Astrocyte (in vitro differentiated cells and primary cell): Measurements from ENCODE around the gene FAM163A. TPM values are rescaled to one million over a fixed set of nuclear protein-coding genes. Genes with fewer than 3 reads are reported as not detected.

ENCODE experiments used
- DNase-seq: peaks from one replicate; pipeline ENCODE4 v3.0.0-alpha.2; 2010; ENCODE audit warnings: low read depth
- FAIRE-seq: peaks from 2 replicates; lab custom pipeline; 2011; peaks lifted over from hg19 to GRCh38; lab: Jason Lieb, UNC
- H2AFZ ChIP-seq: 2 replicates; pipeline ENCODE4 v1.6.0; 2012; ENCODE audit warnings: low read depth, low read length, inconsistent platforms
- H3K27ac ChIP-seq: 2 replicates; pipeline ENCODE4 v1.5.1; 2011; ENCODE audit warnings: low read depth, low read length, inconsistent platforms
- H3K27me3 ChIP-seq: 2 replicates; pipeline ENCODE4 v1.6.0; 2011; ENCODE audit warnings: low read length, inconsistent platforms; ENCODE audit not compliant: insufficient read depth
- H3K36me3 ChIP-seq: 2 replicates; pipeline ENCODE4 v1.5.1; 2011; ENCODE audit warnings: low read length, inconsistent platforms; ENCODE audit not compliant: insufficient read depth
- H3K4me1 ChIP-seq: 2 replicates; pipeline ENCODE4 v1.5.1; 2011; ENCODE audit warnings: low read length, inconsistent platforms; ENCODE audit not compliant: insufficient read depth
- H3K4me2 ChIP-seq: 2 replicates; pipeline ENCODE4 v1.6.0; 2012; ENCODE audit warnings: low read length, inconsistent platforms
- H3K4me3 ChIP-seq: 2 replicates; pipeline ENCODE4 v1.5.1; 2011; ENCODE audit warnings: low read depth, mild to moderate bottlenecking, low read length, inconsistent platforms; ENCODE audit not compliant: insufficient read depth
- H3K79me2 ChIP-seq: 2 replicates; pipeline ENCODE4 v1.6.0; 2012; ENCODE audit warnings: mild to moderate bottlenecking, low read length, inconsistent platforms; ENCODE audit not compliant: insufficient read depth
- H3K9ac ChIP-seq: 2 replicates; pipeline ENCODE4 v1.6.0; 2012; ENCODE audit warnings: mild to moderate bottlenecking, low read length, inconsistent platforms
- H3K9me3 ChIP-seq: 2 replicates; pipeline ENCODE4 v1.5.1; 2012; ENCODE audit warnings: low read depth, mild to moderate bottlenecking, low read length, inconsistent platforms; ENCODE audit not compliant: insufficient read depth
- H4K20me1 ChIP-seq: 2 replicates; pipeline ENCODE4 v1.6.0; 2012; ENCODE audit warnings: low read length, inconsistent platforms; ENCODE audit not compliant: insufficient read depth
- H3K27ac Mint-ChIP-seq: one replicate; pipeline ENCODE4 v1.8.0; 2021; ENCODE audit warnings: mild to moderate bottlenecking, mixed read lengths; ENCODE audit not compliant: unreplicated experiment
- H3K27me3 Mint-ChIP-seq: one replicate; pipeline ENCODE4 v1.8.0; 2021; ENCODE audit warnings: low read depth, mixed read lengths; ENCODE audit not compliant: unreplicated experiment
- H3K36me3 Mint-ChIP-seq: one replicate; pipeline ENCODE4 v1.8.0; 2021; ENCODE audit warnings: low read depth, mixed read lengths; ENCODE audit not compliant: unreplicated experiment
- H3K4me1 Mint-ChIP-seq: one replicate; pipeline ENCODE4 v1.8.0; 2021; ENCODE audit warnings: low read depth, mixed read lengths; ENCODE audit not compliant: unreplicated experiment
- H3K4me3 Mint-ChIP-seq: one replicate; pipeline ENCODE4 v1.8.0; 2021; ENCODE audit warnings: mild to moderate bottlenecking, moderate library complexity, mixed read lengths; ENCODE audit not compliant: unreplicated experiment
- H3K9me3 Mint-ChIP-seq: one replicate; pipeline ENCODE4 v1.8.0; 2021; ENCODE audit warnings: mild to moderate bottlenecking, mixed read lengths; ENCODE audit not compliant: unreplicated experiment
- EZH2 ChIP-seq: IDR thresholded peaks from 2 replicates; pipeline ENCODE4 v1.6.1; 2012; ENCODE audit warnings: mild to moderate bottlenecking, low read length, inconsistent platforms; ENCODE audit not compliant: insufficient read depth
- total RNA-seq: library from RNA; stranded (reverse); gene quantifications from 2 replicates; pipeline ENCODE4 v1.2.1, GENCODE V29; 2021
- TF ChIP-seq, protein P1 (sequence below): IDR thresholded peaks from 2 replicates; pipeline ENCODE4 v1.5.1; 2011; ENCODE audit warnings: low read depth, mild to moderate bottlenecking, inconsistent platforms, low read length, moderate library complexity; ENCODE audit not compliant: insufficient read depth

The FAM163A gene
- total RNA-seq, 1 donor from 2014 or later: not detected

DNA sequence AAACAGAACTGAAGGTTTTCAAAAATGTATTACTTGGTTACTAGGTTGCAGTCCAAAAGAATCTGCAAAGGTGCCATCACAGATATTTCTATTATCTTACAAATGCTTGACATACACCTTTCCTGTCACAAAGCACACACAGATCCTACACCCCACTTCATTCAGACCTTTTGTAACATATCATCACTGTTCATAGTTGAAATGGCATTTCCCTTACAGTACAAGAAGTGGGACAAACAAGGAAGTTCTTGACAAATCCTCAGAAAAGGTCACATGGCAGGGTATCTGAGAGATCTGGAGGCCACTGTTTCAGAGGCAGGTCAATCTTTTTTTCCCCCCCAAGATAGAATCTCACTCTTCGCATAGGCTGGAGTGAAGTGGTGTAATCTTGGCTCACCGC, 113.2 kb downstream of the FAM163A start:
- Mint-ChIP-seq H3K4me3 (no peak overlapping the region), H3K36me3 (peaks cover 10% of the 10 kb centered on the region), H3K9me3 (no peaks in the 10 kb centered on the region), H3K4me1 (no peaks in the 10 kb centered on the region), H3K27me3 (no peaks in the 10 kb centered on the region), H3K27ac (no peak overlapping the region)
- no peaks in the 10 kb centered on the region for H3K4me1 ChIP-seq
- no peaks in the 10 kb centered on the region for H3K27me3 ChIP-seq
- peaks cover 5% of the 10 kb centered on the region for H4K20me1 ChIP-seq
- H2AFZ ChIP-seq: no peak overlapping the region
- peaks cover 3% of the 10 kb centered on the region for H3K79me2 ChIP-seq
- H3K9me3 ChIP-seq: no peaks in the 10 kb centered on the region
- no peak overlapping the region for H3K9ac ChIP-seq
- H3K4me3 ChIP-seq: no peak overlapping the region
- H3K4me2 ChIP-seq: no peak overlapping the region
- no peak overlapping the region for H3K27ac ChIP-seq
- no peak for FAIRE-seq
- peaks cover 16% of the 10 kb centered on the region for H3K36me3 ChIP-seq
- no peak for DNase-seq
- TF ChIP-seq, protein P1, sequence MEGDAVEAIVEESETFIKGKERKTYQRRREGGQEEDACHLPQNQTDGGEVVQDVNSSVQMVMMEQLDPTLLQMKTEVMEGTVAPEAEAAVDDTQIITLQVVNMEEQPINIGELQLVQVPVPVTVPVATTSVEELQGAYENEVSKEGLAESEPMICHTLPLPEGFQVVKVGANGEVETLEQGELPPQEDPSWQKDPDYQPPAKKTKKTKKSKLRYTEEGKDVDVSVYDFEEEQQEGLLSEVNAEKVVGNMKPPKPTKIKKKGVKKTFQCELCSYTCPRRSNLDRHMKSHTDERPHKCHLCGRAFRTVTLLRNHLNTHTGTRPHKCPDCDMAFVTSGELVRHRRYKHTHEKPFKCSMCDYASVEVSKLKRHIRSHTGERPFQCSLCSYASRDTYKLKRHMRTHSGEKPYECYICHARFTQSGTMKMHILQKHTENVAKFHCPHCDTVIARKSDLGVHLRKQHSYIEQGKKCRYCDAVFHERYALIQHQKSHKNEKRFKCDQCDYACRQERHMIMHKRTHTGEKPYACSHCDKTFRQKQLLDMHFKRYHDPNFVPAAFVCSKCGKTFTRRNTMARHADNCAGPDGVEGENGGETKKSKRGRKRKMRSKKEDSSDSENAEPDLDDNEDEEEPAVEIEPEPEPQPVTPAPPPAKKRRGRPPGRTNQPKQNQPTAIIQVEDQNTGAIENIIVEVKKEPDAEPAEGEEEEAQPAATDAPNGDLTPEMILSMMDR: no peak

DNA sequence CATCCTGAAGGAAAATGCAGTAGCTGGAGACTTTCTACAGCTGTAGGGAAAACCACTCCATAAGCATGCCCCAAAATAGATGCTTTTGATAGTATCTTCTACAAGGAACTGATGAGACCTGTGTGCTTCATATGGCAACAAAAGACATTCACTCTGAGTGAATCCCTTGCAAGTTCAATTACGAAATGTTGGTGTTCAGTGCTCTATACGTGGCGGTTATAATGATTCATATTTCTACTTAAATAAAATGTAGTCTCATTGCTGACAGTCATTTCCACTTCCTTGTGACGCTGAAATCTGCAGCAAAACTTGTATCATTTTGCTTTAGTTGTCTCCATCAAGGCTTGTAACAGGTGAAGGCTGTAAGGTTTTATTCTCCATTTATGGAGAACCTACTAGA, 113.9 kb downstream of the FAM163A start:
- no peaks in the 10 kb centered on the region for H3K27me3 Mint-ChIP-seq
- Histone ChIP-seq H2AFZ (no peak overlapping the region), H3K27me3 (no peaks in the 10 kb centered on the region), H4K20me1 (peaks cover 11% of the 10 kb centered on the region), H3K4me3 (no peak overlapping the region), H3K27ac (no peak overlapping the region), H3K9ac (no peak overlapping the region), H3K4me2 (no peak overlapping the region), H3K9me3 (no peaks in the 10 kb centered on the region), H3K36me3 (peaks cover 11% of the 10 kb centered on the region), H3K4me1 (no peaks in the 10 kb centered on the region), H3K79me2 (peaks cover 9% of the 10 kb centered on the region)
- peaks cover 10% of the 10 kb centered on the region for H3K36me3 Mint-ChIP-seq
- no peak overlapping the region for H3K27ac Mint-ChIP-seq
- H3K4me1 Mint-ChIP-seq: no peaks in the 10 kb centered on the region
- TF ChIP-seq, protein P1: no peak
- TF ChIP-seq EZH2: no peak
- H3K4me3 Mint-ChIP-seq: no peak overlapping the region
- no peak for FAIRE-seq
- no peak for DNase-seq
- no peaks in the 10 kb centered on the region for H3K9me3 Mint-ChIP-seq

DNA sequence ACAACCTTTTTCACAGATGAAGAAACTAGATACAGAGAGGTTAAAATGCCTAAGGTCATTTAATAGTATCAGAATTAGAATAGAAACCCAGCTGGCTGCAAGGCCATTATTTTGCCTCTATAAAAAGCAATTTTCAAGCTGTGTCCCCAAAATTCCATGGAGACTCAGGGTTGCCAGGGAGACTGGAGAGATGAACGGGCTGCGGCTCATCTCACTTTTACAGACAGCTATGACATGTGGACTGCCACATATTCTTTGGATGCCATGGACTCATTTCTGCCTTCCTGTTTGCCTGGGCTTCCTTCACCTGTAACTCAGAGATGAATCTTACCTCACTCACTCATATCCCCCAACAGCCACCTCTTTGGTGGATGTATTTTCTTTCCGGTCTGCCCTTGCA, 117.6 kb downstream of the FAM163A start:
- H3K9me3 Mint-ChIP-seq: no peaks in the 10 kb centered on the region
- Histone ChIP-seq H3K27me3 (no peaks in the 10 kb centered on the region), H3K4me1 (no peaks in the 10 kb centered on the region), H3K79me2 (peaks cover 40% of the 10 kb centered on the region), H4K20me1 (peaks cover 35% of the 10 kb centered on the region), H3K4me3 (no peak overlapping the region), H3K36me3 (peaks cover 24% of the 10 kb centered on the region), H3K4me2 (no peak overlapping the region), H3K27ac (no peak overlapping the region), H2AFZ (no peak overlapping the region), H3K9ac (no peak overlapping the region), H3K9me3 (no peaks in the 10 kb centered on the region)
- H3K4me1 Mint-ChIP-seq: no peaks in the 10 kb centered on the region
- H3K4me3 Mint-ChIP-seq: no peak overlapping the region
- no peak overlapping the region for H3K27ac Mint-ChIP-seq
- H3K27me3 Mint-ChIP-seq: no peaks in the 10 kb centered on the region
- DNase-seq: no peak
- TF ChIP-seq EZH2: no peak
- TF ChIP-seq, protein P1: no peak
- H3K36me3 Mint-ChIP-seq: peaks cover 24% of the 10 kb centered on the region
- no peak for FAIRE-seq
